CD4-positive, alpha-beta T cell treated with Interleukin-4 for 4 hours (primary cell): Measurements from ENCODE around the gene FNTB.
"Not testable (repeated sequence)": the region's sequence is repeated elsewhere in the genome, so short reads cannot be mapped to it uniquely, and the experiment has no call there.

Experiments used
- DNase-seq: peaks from one replicate; pipeline ENCODE4 v3.0.0-alpha.2; 2020

FNTB gene

GRCh38 chr14:65057695-65058094 is 71.0 kb downstream of the FNTB start:
- no peak for DNase-seq

- DNase-seq = no peak
Observed at GRCh38 chr14:65062096-65063075, 75.7 kb downstream of the FNTB start.

- DNase-seq = no peak
Observed at GRCh38 chr14:65065719-65066118, 79.0 kb downstream of the FNTB start.

- no peak for DNase-seq
Observed at GRCh38 chr14:65069874-65070413, 83.2 kb downstream of the FNTB start.

GRCh38 chr14:65070471-65070976 is 83.8 kb downstream of the FNTB start:
- no peak for DNase-seq

GRCh38 chr14:65071544-65071943 is 84.8 kb downstream of the FNTB start:
- no peak for DNase-seq

- DNase-seq = no peak
Observed at GRCh38 chr14:65072256-65072655, 85.6 kb downstream of the FNTB start.

- no peak for DNase-seq
Observed at GRCh38 chr14:65072937-65073336, 86.2 kb downstream of the FNTB start.

- DNase-seq = no peak
Observed at GRCh38 chr14:65073605-65074201, 87.0 kb downstream of the FNTB start.

GRCh38 chr14:65074449-65075150 is 87.9 kb downstream of the FNTB start:
- no peak for DNase-seq

- no peak for DNase-seq
Observed at GRCh38 chr14:65075628-65076325, 89.1 kb downstream of the FNTB start.

- DNase-seq = no peak
Observed at GRCh38 chr14:65077318-65077717, 90.6 kb downstream of the FNTB start.

- no peak for DNase-seq
Observed at GRCh38 chr14:65079201-65079600, 92.5 kb downstream of the FNTB start.

GRCh38 chr14:65079768-65080167 is 93.1 kb downstream of the FNTB start:
- DNase-seq = no peak

GRCh38 chr14:65080960-65081747 is 94.5 kb downstream of the FNTB start:
- no peak for DNase-seq

- no peak for DNase-seq
Observed at GRCh38 chr14:65082930-65083329, 96.2 kb downstream of the FNTB start.

GRCh38 chr14:65084554-65085505 is 98.1 kb downstream of the FNTB start:
- no peak for DNase-seq

- not testable (repeated sequence) for DNase-seq
Observed at GRCh38 chr14:65086686-65087085, 100.0 kb downstream of the FNTB start.

GRCh38 chr14:65087835-65088234 is 101.1 kb downstream of the FNTB start:
- not testable (repeated sequence) for DNase-seq

GRCh38 chr14:65092349-65092748 is 105.7 kb downstream of the FNTB start:
- DNase-seq = no peak
